ENCODE data around the gene TJP1. TPM values are rescaled to one million over a fixed set of nuclear protein-coding genes. Genes with fewer than 3 reads are reported as not detected.

The TJP1 gene
- total RNA-seq, 1 experiment from 2014 or later, result 44.3 TPM

- no peak overlapping the region for H3K4me3 Mint-ChIP-seq (ENCODE audit: low read depth, unreplicated experiment)
- no TSS peak for BruUV-seq (replicated peaks)
- TF ChIP-seq CTCF (IDR thresholded peaks at IDR 0.05; ENCODE audit: unreplicated experiment), result no peak
- intact Hi-C loops (cut with micrococcal nuclease; ENCODE audit: unreplicated experiment), result no loop called here
- DNase-seq, result no peak
- peaks cover 14% of the 10 kb centered on the region for H3K36me3 Mint-ChIP-seq (ENCODE audit: insufficient read depth, unreplicated experiment)
- H3K4me1 Mint-ChIP-seq (ENCODE audit: low read depth, unreplicated experiment), result no peaks in the 10 kb centered on the region
- H3K9me3 Mint-ChIP-seq (ENCODE audit: low read depth, unreplicated experiment), result no peaks in the 10 kb centered on the region
- CTCF ChIA-PET, result no interaction called here
- H3K27me3 Mint-ChIP-seq (ENCODE audit: unreplicated experiment), result no peaks in the 10 kb centered on the region
- H3K27ac Mint-ChIP-seq (ENCODE audit: unreplicated experiment), result no peak overlapping the region
Measured at GRCh38 chr15:29711531-29711930, 110.7 kb downstream of the TJP1 start.

- Mint-ChIP-seq H3K27ac (ENCODE audit: unreplicated experiment) (no peak overlapping the region), H3K9me3 (ENCODE audit: low read depth, unreplicated experiment) (no peaks in the 10 kb centered on the region), H3K4me3 (ENCODE audit: low read depth, unreplicated experiment) (no peak overlapping the region), H3K4me1 (ENCODE audit: low read depth, unreplicated experiment) (no peaks in the 10 kb centered on the region), H3K36me3 (ENCODE audit: insufficient read depth, unreplicated experiment) (peaks cover 14% of the 10 kb centered on the region), H3K27me3 (ENCODE audit: unreplicated experiment) (no peaks in the 10 kb centered on the region)
- no peak for TF ChIP-seq CTCF (IDR thresholded peaks at IDR 0.05; ENCODE audit: unreplicated experiment)
- DNase-seq, result no peak
- intact Hi-C loops (cut with micrococcal nuclease; ENCODE audit: unreplicated experiment), result no loop called here
- BruUV-seq (replicated peaks), result no TSS peak
- CTCF ChIA-PET, result no interaction called here
Measured at GRCh38 chr15:29708519-29708918, 113.7 kb downstream of the TJP1 start.

GRCh38 chr15:29704950-29705597, 117.2 kb downstream of the TJP1 start:
- Mint-ChIP-seq H3K36me3 (ENCODE audit: insufficient read depth, unreplicated experiment) (peaks cover 4% of the 10 kb centered on the region), H3K9me3 (ENCODE audit: low read depth, unreplicated experiment) (no peaks in the 10 kb centered on the region), H3K27me3 (ENCODE audit: unreplicated experiment) (no peaks in the 10 kb centered on the region), H3K27ac (ENCODE audit: unreplicated experiment) (no peak overlapping the region), H3K4me1 (ENCODE audit: low read depth, unreplicated experiment) (no peaks in the 10 kb centered on the region), H3K4me3 (ENCODE audit: low read depth, unreplicated experiment) (no peak overlapping the region)
- CTCF ChIA-PET, result no interaction called here
- intact Hi-C loops (cut with micrococcal nuclease; ENCODE audit: unreplicated experiment), result no loop called here
- TF ChIP-seq CTCF (IDR thresholded peaks at IDR 0.05; ENCODE audit: unreplicated experiment), result no peak
- no peak for DNase-seq
- BruUV-seq (replicated peaks), result no TSS peak

- intact Hi-C loops (cut with micrococcal nuclease; ENCODE audit: unreplicated experiment), result no loop called here
Measured at GRCh38 chr15:29701151-29701550, 121.1 kb downstream of the TJP1 start.

More at GRCh38 chr15:29701151-29701550, 121.1 kb downstream of the TJP1 start:
- no peaks in the 10 kb centered on the region for H3K9me3 Mint-ChIP-seq (ENCODE audit: low read depth, unreplicated experiment)
- no peak overlapping the region for H3K4me3 Mint-ChIP-seq (ENCODE audit: low read depth, unreplicated experiment)
- CTCF ChIA-PET, result no interaction called here
- BruUV-seq (replicated peaks), result no TSS peak
- no peaks in the 10 kb centered on the region for H3K27me3 Mint-ChIP-seq (ENCODE audit: unreplicated experiment)
- H3K27ac Mint-ChIP-seq (ENCODE audit: unreplicated experiment), result no peak overlapping the region
- H3K4me1 Mint-ChIP-seq (ENCODE audit: low read depth, unreplicated experiment), result no peaks in the 10 kb centered on the region
- H3K36me3 Mint-ChIP-seq (ENCODE audit: insufficient read depth, unreplicated experiment), result no peaks in the 10 kb centered on the region
- no peak for DNase-seq
- TF ChIP-seq CTCF (IDR thresholded peaks at IDR 0.05; ENCODE audit: unreplicated experiment), result no peak
